HG03521 (cell line): Measurements from ENCODE around the gene RAB11FIP5.
A peak's percentile ranks its signal among the peaks of the same experiment; 100 is the strongest.
"Not testable (repeated sequence)": the region's sequence is repeated elsewhere in the genome, so short reads cannot be mapped to it uniquely, and the experiment has no call there.

Experiments used
- ATAC-seq: cut with Tn5 transposase; IDR thresholded peaks from one replicate; pipeline ENCODE4 v1.9.1; 2021; ENCODE audit warnings: mild to moderate bottlenecking, moderate library complexity; ENCODE audit not compliant: unreplicated experiment

Gene RAB11FIP5, protein sequence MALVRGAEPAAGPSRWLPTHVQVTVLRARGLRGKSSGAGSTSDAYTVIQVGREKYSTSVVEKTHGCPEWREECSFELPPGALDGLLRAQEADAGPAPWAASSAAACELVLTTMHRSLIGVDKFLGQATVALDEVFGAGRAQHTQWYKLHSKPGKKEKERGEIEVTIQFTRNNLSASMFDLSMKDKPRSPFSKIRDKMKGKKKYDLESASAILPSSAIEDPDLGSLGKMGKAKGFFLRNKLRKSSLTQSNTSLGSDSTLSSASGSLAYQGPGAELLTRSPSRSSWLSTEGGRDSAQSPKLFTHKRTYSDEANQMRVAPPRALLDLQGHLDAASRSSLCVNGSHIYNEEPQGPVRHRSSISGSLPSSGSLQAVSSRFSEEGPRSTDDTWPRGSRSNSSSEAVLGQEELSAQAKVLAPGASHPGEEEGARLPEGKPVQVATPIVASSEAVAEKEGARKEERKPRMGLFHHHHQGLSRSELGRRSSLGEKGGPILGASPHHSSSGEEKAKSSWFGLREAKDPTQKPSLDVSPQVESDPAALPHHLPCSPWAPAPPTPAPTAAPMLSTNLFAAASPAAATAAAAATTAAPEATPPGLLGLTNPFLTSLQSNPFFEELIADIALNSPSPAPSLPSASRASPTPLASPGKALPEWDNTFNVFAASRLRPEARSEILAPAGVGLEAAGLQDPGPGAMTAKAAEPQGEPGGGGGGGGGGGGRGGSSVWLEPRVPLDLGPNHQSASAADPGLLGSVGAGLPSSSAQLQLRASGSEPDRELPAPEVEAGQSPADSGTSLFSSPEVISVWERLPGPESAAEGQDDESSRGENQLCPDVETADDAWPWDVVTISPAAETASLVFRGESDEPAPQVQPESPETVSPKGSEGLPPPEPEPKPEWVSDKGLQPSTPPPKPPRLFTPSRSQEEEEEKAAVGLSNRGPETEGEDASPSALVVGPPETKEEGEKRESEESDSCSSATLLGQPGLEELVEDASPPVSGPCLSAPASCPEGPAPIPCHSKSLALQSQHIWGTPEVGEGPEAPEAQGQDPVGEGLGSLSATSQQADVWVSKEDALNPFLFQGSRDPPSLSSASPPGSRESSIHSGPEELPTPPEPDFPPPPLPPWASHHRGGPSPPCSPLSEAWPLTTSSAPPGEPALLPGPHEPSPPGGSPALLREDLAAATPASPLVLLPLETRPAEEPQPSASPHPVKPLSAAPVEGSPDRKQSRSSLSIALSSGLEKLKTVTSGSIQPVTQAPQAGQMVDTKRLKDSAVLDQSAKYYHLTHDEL (N-terminal part only)

DNA sequence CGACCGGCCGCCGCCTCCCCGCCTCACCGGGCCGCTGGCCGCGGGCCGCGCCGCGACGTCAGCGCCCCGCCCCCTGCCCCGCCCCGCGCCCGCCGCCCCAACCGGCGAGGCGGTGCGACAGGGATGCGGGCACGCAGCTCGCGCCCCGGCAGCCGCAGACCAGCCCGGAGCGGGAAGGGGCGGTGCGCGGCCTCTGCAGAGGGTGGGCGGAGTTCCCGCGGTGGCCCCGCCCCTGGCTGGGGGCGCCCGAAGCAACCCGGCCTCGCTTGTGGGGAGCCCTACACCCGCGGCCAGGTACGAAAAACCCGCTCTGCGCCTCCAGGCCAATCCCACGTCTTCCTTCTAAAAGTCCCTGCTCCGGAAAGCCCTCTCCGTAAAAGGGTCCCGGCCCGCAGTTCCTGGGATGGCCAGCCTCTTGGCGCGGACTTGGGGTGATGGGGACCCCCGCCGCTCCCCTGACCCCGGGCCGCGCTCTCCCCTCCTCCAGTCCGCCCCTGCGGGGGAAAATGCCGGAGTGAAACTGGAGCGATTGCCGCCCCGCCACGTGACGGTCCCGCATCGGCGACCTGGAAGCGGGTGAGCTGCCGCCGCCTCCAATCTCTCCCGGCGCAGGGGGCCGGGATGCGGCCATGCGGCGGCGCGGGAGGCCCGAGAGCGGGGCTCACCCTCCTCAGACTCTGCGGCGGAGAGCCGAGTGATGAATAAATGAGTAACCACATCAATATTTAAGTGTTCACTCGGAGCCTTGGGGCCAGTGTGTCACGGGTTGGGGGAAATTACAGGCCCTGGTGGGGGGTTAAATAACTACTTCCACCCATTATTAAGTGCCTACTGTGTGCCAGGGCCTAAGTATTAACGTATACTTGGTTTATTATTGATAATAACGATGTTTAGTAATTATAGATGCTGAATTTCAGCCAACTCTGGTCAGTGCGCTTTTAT, at the start of gene RAB11FIP5:
RAB11FIP5 (minus strand) TSS at position 36 of the 942 bp plus-strand sequence. CDS start 171 bp downstream, outside the sequence.
- ATAC-seq: peak; percentile 68

DNA sequence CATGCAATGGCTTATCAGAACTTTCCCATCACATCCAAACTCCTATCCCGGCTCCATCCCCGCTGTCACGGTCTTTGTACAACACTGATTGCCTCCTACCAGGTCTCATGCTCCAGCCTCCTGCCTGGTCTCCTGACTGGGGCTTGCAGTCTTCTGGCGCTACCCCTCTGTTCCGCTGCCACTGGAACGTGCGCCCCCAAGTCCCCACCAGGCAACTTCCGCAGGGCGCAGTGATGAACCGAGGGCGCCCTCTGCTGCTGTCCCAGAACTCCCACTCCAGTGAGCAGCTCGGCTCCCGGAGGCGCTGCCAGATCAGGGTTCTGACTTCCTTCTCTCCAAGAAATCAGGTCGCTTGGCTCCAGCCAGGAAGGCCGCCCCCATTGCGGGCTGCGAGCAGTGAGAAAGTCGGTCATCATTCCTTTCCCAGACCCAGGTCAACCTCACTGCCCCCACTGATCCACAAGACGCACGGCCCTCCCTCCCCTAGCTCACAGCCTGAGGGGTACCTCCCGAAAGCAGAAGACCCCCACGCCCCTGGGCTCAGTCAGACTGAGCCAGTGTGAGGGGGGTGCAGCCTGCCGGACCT, 43.9 kb upstream of the RAB11FIP5 start:
- no peak for ATAC-seq

DNA sequence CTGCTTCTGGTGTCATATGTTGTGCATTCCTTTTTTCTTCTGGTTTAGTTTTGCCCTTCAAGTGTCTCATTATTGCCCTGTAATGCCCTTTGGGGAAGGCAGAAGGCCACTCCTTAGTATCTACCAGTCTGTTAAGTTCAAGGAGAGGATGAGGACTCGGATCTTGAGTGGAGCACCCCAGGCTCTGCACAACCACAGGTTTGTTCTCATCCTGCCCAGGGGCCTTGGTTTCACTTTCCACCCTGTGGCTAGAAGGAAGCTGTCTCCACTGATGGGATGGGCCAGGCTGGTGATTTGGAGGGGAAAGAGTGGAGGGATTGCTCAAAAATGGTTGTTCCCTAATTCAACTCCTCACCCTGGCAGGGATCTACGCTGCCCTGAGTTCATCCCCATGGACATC, 30.2 kb upstream of the RAB11FIP5 start:
- no peak for ATAC-seq

DNA sequence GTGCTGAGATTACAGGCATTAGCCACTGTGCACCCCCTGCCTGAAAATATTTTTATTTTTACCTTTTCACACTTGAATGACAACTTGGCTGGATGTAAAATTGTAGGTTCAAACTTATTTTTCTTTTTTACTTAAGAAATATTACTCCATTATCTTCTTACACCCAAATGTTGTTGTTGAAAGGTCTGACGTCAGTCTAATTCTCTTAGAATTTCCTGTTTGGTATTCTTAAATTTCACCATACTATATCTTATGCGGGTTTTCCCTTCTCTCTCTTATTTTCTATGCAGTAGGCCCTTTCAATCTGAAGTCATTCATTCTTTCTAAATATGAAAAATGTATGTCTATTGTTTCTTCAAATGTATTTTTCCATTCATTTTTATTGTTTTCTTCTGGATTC, 29.1 kb upstream of the RAB11FIP5 start:
- ATAC-seq: no peak

DNA sequence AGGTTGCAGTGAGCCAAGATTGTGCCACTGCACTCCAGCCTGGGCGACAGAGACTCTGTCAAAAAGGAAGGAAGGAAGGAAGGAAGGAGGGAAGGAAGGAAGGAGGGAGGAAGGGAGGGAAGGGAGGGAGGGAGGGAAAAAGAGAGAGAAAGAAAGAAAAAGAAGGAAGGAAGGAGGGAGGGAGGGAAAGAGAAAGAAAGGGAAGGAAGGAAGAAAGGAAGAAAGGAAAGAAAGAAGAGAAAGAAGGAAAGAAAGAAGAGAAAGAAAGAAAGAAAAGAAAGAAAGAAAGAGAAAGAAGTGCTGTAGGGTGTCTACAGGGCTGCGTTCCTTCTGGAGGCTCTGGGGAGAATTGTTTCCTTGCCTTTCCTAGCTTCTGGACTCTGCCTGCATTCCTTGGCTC, 22.5 kb upstream of the RAB11FIP5 start:
- no peak for ATAC-seq

DNA sequence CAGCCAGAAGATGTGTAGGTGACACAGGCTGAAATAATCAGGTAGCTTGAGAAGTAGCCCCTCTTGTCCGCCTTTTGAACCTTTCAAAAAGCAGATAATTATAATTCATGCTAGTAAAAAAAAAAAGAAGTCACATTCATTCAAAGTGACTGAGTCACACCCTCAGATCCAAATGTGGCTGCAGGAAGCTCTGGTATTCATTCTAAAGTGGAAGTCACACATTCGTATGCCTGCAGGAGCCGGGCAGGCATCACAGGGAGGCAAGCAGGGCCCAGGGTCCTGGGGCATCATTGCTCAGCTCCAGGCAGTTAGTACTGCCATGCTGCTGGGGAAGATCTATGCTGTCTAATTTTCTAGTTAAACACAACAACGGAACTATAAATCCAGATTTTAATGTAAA, 21.7 kb upstream of the RAB11FIP5 start:
- no peak for ATAC-seq

DNA sequence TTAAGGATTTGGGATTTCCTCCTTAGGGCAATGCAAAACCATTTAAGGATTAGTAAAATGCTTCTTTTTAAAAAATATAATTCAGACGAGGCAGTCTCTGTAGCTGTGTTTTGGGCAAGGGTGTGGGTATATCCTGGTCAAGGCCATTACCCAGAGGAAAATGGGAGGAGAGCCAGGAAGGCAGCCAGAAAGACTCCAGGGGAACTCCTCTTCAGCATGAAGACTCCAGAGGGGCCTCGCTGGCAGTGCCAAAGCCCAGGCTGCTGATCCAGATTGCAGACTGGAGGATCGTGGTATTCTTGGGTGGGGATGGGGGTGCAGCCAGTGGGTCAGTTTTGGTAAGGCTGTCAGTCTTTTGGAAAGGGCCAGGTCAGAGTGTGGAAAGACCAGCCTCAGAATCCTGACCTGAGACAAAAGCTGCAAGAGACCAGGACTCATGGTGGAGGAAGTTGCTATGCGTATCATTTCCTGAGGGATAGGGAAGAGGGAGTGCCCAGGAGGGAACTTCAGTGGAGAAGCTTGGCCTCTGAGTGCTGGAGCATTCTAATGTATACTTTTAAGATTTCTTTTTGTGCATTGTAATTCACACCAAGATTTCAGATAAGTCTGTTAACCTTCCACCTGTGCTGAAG, 20.9 kb upstream of the RAB11FIP5 start:
- no peak for ATAC-seq

DNA sequence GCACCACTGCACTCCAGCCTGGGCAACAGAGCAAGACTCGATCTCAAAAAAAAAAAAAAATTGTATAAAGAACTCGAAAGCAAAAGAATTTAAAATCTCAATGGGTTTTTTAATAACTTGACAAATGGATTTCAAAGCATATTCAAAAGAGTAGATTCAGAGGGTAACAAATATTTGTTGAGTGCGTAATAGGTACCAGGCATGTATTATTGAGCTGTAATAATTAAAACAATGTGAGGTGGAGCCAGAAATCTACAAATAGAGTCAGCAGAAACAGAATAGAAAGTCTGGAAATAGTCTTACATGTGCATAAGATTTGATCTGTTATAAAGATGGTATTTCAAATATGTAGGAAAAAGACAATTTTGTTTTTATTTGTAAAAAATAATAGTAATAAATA, 19.1 kb upstream of the RAB11FIP5 start:
- no peak for ATAC-seq

DNA sequence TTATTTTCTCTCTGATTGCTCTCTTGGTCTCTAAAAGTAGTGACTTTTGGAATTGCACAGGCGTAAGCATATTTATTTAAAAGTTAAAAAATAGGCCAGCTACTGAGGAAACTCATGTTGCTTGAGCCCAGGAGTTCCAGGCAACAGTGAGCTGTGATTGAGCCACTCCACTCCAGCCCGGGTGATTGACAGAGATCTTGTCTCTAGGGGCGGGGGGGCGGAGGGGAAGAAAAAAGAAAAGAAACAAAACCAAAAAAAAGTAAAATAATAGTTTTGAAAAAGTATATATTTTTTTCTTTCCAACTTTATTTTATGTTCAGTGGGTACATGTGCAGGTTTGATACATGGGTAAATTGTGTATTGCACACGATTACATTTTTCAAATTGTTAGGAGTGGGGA, 18.0 kb upstream of the RAB11FIP5 start:
- no peak for ATAC-seq

DNA sequence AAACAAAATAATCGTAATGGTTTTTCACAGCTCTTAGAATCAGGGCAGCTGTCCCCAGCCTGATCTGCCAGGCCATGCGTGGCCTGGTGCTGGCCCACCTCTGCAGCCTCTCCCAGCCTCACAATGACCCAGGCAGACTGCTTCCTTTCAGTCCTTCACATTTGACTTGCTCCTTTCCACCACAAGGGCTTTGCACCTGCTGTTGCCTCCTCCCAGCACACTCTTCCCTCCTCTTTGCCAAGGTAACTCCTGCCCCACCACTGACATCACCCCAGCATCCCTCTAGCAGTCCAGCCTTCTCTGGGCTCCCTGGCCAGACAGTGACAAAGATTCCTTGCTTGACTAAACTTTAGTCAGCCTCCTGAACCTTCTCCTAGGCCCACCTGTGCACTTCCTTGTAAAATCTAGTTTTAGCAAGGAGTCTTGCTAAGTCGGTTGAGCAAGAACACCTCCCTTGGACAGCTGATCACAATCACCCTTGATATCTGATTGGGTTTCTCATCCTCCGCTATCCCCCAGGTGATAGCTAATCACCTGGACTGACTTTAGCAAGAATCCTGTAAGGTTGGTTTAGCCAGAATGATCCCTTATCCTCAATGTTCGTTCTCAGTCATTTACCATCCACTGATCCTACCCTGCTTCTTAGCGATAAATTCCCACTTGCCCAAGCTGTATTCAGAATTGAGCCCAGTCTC, 16.2 kb upstream of the RAB11FIP5 start:
- no peak for ATAC-seq

DNA sequence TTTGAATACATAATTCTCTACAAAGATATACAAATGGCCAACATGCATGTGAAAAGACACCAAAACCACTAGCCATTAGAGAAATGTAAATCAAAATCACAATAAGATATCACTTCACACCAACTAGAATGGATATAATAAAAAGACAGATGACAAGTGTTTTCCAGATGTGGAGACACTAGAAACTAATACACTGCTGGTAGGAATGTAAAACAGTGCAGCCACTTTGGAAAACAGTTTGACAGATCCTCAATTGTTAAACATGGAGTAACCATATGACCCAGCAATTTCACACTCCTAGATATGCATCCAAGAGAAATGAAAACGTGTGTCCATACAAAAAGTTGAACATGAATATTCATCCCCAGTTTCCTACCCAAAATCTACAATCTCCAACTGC, 9.8 kb upstream of the RAB11FIP5 start:
- no peak for ATAC-seq

DNA sequence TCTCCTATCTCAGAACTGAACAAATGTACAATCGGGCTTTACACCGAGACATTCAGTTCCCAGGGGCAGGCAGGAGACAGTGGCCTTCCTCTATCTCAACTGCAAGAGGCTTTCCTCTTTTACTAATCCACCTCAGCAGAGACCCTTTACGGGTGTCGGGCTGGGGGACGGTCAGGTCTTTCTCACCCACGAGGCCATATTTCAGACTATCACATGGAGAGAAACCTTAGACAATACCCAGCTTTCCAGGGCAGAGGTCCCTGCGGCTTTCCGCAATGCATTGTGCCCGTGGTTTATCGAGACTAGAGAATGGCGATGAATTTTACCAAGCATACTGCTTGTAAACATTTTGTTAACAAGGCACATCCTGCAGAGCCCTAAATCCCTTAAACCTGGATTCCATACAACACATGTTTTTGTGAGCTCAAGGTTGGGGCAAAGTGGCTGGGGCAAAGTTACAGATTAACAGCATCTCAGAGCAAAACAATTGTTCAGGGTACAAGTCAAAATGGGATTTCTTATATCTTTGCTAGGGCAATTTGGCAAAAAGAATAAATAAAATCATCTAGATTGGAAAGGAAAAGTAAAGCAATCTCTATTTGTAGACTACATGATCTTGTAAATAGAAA, 7.0 kb upstream of the RAB11FIP5 start:
- not testable (repeated sequence) for ATAC-seq

DNA sequence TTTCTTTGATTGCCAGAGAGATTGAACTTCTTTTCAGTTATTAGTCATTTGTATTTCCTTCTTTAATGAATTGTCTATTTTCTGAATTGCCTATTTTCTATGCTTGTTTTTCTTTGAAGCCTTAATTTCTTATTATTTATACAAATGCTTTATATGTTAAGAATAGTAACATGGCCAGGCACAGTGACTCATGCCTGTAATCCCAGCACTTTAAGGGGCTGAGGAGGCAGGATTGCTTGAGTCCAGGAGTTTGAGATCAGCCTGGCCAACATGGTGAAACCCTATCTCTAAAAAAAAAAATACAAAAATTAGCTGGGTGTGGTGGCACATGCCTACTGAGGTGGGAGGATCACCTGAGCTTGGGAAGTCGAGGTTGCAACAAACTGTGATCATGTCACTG, 4.7 kb upstream of the RAB11FIP5 start:
- ATAC-seq: no peak

DNA sequence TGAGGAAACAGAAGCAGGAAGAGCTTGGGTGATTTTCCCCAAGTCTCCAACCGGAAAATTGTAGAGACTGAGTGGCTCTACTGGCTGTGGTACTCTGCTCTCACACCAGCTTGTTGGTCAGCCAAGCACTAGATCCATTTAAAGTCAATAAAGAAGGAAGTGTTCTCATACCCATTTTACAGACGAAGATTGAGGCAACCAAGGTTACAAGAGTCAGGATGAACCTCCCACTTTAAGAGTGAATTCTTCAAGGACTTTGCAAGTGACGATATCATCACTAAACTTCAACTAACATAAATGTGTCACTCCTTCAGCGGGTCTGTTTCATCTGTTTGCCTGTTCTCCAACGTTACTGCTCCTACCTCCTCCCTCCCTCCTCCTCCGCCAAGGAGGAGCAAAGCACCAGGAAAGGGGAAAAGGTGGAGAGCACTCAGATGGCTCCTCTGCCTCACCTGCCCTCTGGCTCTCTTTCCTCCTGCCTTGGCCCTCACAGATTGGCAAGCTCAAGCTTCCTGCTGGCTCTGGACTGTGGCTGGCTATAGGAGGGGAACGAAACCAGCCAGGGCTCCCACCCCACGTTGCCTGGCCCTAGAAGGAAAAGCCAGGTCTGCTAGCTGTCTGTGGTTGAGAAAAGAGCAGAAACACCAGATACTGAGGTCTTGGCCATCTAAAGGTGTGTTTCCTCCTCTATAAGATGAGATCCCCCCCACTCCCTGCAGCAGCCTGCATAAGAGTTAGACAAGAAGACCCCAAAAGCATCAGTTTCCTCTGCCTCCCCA, 3.6 kb upstream of the RAB11FIP5 start:
- ATAC-seq: no peak

DNA sequence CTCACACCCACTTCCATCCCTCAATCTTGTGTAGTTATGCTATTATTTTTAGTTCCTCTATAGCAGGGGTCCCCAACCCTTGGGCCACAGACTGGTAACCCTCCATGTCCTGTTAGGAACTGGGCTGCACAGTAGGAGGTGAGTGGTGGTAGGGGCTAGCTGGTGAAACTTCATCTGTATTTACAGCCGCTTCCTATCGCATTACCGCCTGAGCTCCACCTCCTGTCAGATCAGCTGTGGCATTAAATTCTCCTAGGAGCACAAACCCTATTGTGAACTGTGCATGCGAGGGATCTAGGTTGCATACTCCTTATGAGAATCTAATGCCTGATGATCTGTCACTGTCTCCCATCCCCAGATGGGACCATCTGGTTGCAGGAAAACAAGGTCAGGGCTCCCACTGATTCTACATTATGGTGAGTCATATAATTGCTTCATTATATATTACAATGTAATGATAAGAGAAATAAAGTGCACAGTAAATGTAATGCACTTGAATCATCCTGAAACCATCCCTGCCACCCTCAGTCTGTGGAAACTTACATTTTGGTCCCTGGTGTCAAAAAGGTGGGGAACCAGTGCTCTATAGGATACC, 1.6 kb upstream of the RAB11FIP5 start:
- ATAC-seq: no peak

DNA sequence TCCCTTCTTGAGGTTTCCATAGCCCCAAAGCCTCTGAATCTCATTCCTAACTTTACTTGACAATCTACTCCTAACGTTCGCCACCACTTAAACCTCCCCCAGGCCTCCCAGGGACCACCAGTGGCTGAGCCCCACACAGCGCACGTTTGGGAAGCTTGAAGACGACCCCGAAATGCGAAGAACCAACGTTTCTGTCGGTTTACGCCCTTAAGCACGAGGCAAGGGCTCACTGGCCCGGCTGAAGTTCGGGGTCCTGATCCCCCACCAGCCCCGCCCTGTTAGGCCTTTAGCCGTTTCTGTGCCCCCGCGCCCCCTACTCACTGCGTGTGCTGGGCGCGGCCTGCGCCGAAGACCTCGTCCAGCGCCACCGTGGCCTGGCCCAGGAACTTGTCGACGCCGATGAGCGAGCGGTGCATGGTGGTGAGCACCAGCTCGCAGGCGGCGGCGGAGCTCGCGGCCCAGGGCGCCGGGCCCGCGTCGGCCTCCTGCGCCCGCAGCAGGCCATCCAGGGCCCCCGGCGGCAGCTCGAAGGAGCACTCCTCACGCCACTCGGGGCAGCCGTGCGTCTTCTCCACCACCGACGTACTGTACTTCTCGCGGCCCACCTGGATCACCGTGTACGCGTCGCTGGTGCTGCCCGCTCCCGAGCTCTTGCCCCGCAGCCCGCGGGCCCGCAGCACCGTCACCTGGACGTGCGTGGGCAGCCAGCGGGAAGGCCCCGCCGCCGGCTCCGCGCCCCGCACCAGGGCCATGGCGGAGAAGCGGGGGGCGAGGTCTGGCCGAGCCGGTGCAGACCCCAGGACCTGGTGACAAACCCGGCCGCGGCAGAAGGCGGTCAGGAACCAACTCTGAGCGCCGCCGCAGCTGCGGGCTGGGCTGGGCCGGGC, 479 bp downstream of the RAB11FIP5 start:
- peak; percentile 23 for ATAC-seq
